GM23338 (cell line): ENCODE data around the gene HS1BP3. TPM values are rescaled to one million over a fixed set of nuclear protein-coding genes. Genes with fewer than 3 reads are reported as not detected.

Experiments used
- ATAC-seq: fragments of 200-7000 bp; cut with Tn5 transposase; 3 replicates; pipeline ENCODE4 v1.9.1; 2020
- DNase-seq: peaks from one replicate; pipeline ENCODE4 v3.0.0-alpha.2; 2015; ENCODE audit warnings: low spot score
- H2AFZ ChIP-seq: fragments of 200-600 bp; sonication (generic); 2 replicates; pipeline ENCODE4 v1.8.0; 2016; ENCODE audit warnings: antibody characterized with exemption, mild to moderate bottlenecking, moderate library complexity
- H3F3A ChIP-seq: fragments of 200-600 bp; sonication (generic); replicated peaks from 2 replicates; pipeline ENCODE4 v1.8.0; 2017; ENCODE audit warnings: antibody characterized with exemption, mixed run types, low read depth
- H3K27ac ChIP-seq: fragments of 200-600 bp; sonication (generic); 2 replicates; pipeline ENCODE4 v1.6.1; 2016; ENCODE audit warnings: low read depth
- H3K27me3 ChIP-seq: fragments of 200-600 bp; sonication (generic); 2 replicates; pipeline ENCODE4 v1.8.0; 2016; ENCODE audit warnings: mild to moderate bottlenecking, mixed run types, moderate library complexity; ENCODE audit not compliant: insufficient read depth
- H3K36me3 ChIP-seq: fragments of 200-600 bp; sonication (generic); 2 replicates; pipeline ENCODE4 v1.8.0; 2016; ENCODE audit warnings: mild to moderate bottlenecking; ENCODE audit not compliant: insufficient read depth
- H3K4me1 ChIP-seq: fragments of 200-600 bp; sonication (generic); 2 replicates; pipeline ENCODE4 v1.8.0; 2016; ENCODE audit warnings: mild to moderate bottlenecking, moderate library complexity; ENCODE audit not compliant: insufficient read depth
- H3K4me2 ChIP-seq: fragments of 200-600 bp; sonication (generic); 2 replicates; pipeline ENCODE4 v1.7.1; 2017; ENCODE audit warnings: mixed run types
- H3K4me3 ChIP-seq: fragments of 200-600 bp; sonication (generic); 2 replicates; pipeline ENCODE4 v1.6.1; 2016; ENCODE audit warnings: mixed run types
- H3K79me2 ChIP-seq: fragments of 200-600 bp; sonication (generic); replicated peaks from 2 replicates; pipeline ENCODE4 v1.8.0; 2017; ENCODE audit warnings: mild to moderate bottlenecking; ENCODE audit not compliant: insufficient read depth
- H3K9me2 ChIP-seq: fragments of 200-600 bp; sonication (generic); 2 replicates; pipeline ENCODE4 v1.8.0; 2017; ENCODE audit not compliant: insufficient read depth
- H4K20me1 ChIP-seq: fragments of 200-600 bp; sonication (generic); replicated peaks from 2 replicates; pipeline ENCODE4 v1.8.0; 2017; ENCODE audit warnings: mild to moderate bottlenecking; ENCODE audit not compliant: insufficient read depth
- H3K27ac Mint-ChIP-seq: 2 replicates; pipeline ENCODE4 v1.8.0; 2020; ENCODE audit warnings: inconsistent platforms, mild to moderate bottlenecking, moderate library complexity, mixed read lengths
- H3K27me3 Mint-ChIP-seq: 3 replicates; pipeline ENCODE4 v1.8.0; 2022; ENCODE audit warnings: low read depth, mild to moderate bottlenecking, moderate library complexity, mixed read lengths, inconsistent platforms; ENCODE audit not compliant: insufficient read depth, poor library complexity
- H3K36me3 Mint-ChIP-seq: 3 replicates; pipeline ENCODE4 v1.8.0; 2021; ENCODE audit warnings: low read depth, mild to moderate bottlenecking, inconsistent platforms, moderate library complexity, mixed read lengths
- H3K4me1 Mint-ChIP-seq: 3 replicates; pipeline ENCODE4 v1.8.0; 2020; ENCODE audit warnings: mild to moderate bottlenecking, inconsistent platforms, mixed read lengths
- H3K4me3 Mint-ChIP-seq: 3 replicates; pipeline ENCODE4 v1.8.0; 2021; ENCODE audit warnings: moderate library complexity, mild to moderate bottlenecking, inconsistent platforms, mixed read lengths
- H3K9me3 Mint-ChIP-seq: 3 replicates; pipeline ENCODE4 v1.8.0; 2020; ENCODE audit warnings: moderate library complexity, mild to moderate bottlenecking, inconsistent platforms, mixed read lengths
- CREB1 ChIP-seq: fragments of 250-450 bp; sonication (Bioruptor Pico); IDR thresholded peaks from 2 replicates; pipeline ENCODE4 v1.5.0; 2020; ENCODE audit warnings: low read depth, mild to moderate bottlenecking, moderate library complexity
- CTCF ChIP-seq, 2 experiments: fragments of 200-600 bp in 1 of 2; sonication (generic) in 1 of 2; conservative IDR thresholded peaks; 2 replicates each; pipeline versions ENCODE4 v1.5.1 to v1.6.1; 2016 to 2017; ENCODE audit warnings: antibody characterized with exemption in 2 of 2, low read depth in 2 of 2, mild to moderate bottlenecking in 2 of 2, moderate library complexity in 1 of 2
- ETS1 ChIP-seq: IDR thresholded peaks from 2 replicates; pipeline ENCODE4 v1.6.1; 2016; ENCODE audit warnings: antibody characterized with exemption
- EZH2 ChIP-seq: fragments of 200-600 bp; sonication (generic); IDR thresholded peaks from one replicate; pipeline ENCODE4 v1.8.0; 2017; ENCODE audit warnings: antibody characterized with exemption, mild to moderate bottlenecking, low read depth; ENCODE audit not compliant: unreplicated experiment
- JUNB ChIP-seq: IDR thresholded peaks from one replicate; pipeline ENCODE4 v1.6.1; 2016; ENCODE audit warnings: antibody characterized with exemption; ENCODE audit not compliant: unreplicated experiment
- NANOG ChIP-seq: IDR thresholded peaks from 2 replicates; pipeline ENCODE4 v1.6.1; 2016; ENCODE audit warnings: antibody characterized with exemption, borderline replicate concordance
- POLR2AphosphoS5 ChIP-seq: IDR thresholded peaks from 2 replicates; pipeline ENCODE4 v1.6.1; 2016; ENCODE audit warnings: antibody characterized with exemption, low read depth
- REST ChIP-seq: IDR thresholded peaks from one replicate; pipeline ENCODE4 v1.6.1; 2018; ENCODE audit warnings: antibody characterized with exemption; ENCODE audit not compliant: unreplicated experiment
- STAT1 ChIP-seq: IDR thresholded peaks from one replicate; pipeline ENCODE4 v1.6.1; 2016; ENCODE audit warnings: antibody characterized with exemption; ENCODE audit not compliant: unreplicated experiment
- ZNF114 ChIP-seq: fragments of 250-450 bp; sonication (Bioruptor Pico); IDR thresholded peaks from 2 replicates; pipeline ENCODE4 v1.5.0; 2020; ENCODE audit warnings: mild to moderate bottlenecking, moderate library complexity
- ZNF331 ChIP-seq: fragments of 250-450 bp; sonication (Bioruptor Pico); IDR thresholded peaks from 2 replicates; pipeline ENCODE4 v1.5.0; 2020; ENCODE audit warnings: low read depth, mild to moderate bottlenecking, moderate library complexity
- ZNF462 ChIP-seq: fragments of 250-450 bp; sonication (Bioruptor Pico); IDR thresholded peaks from 2 replicates; pipeline ENCODE4 v1.5.0; 2020; ENCODE audit warnings: mild to moderate bottlenecking, moderate library complexity
- polyA plus RNA-seq: library from polyadenylated mRNA; unstranded; fragments of >200 nt; fragmentation: Nextera tagmentation; extraction: Ambion mirVana; gene quantifications from 2 replicates; pipeline ENCODE4 v1.2.1, GENCODE V29; 2016
- total RNA-seq: library from RNA; depleted of rRNA; stranded (reverse); fragments of >200 nt; shearing (Covaris generic); gene quantifications from 2 replicates; pipeline ENCODE4 v1.2.3, GENCODE V29; 2014

The HS1BP3 gene
- total and polyA plus RNA-seq, 2 experiments from 2014 or later: 7.2 to 15.0 TPM

- no peaks in the 10 kb centered on the region for H3K4me1 ChIP-seq
- Mint-ChIP-seq H3K27ac (no peak overlapping the region), H3K9me3 (peaks cover 8% of the 10 kb centered on the region), H3K4me1 (no peaks in the 10 kb centered on the region), H3K36me3 (no peaks in the 10 kb centered on the region), H3K4me3 (no peak overlapping the region), H3K27me3 (peaks cover 5% of the 10 kb centered on the region)
- no peaks in the 10 kb centered on the region for H3K27me3 ChIP-seq
- no peak overlapping the region for H2AFZ ChIP-seq
- no peaks in the 10 kb centered on the region for H3F3A ChIP-seq
- no peaks in the 10 kb centered on the region for H4K20me1 ChIP-seq
- H3K4me3 ChIP-seq: no peak overlapping the region
- no peaks in the 10 kb centered on the region for H3K79me2 ChIP-seq
- no peaks in the 10 kb centered on the region for H3K9me2 ChIP-seq
- H3K36me3 ChIP-seq: no peaks in the 10 kb centered on the region
- no peak for ATAC-seq
- H3K4me2 ChIP-seq: no peak overlapping the region
- no peak overlapping the region for H3K27ac ChIP-seq
- no peak for TF ChIP-seq CTCF (conservative IDR thresholded peaks at IDR 0.05; ENCODE audit: low read depth in 2 of 2)
- TF ChIP-seq POLR2AphosphoS5: no peak
- TF ChIP-seq EZH2: no peak
- TF ChIP-seq STAT1: no peak
- no peak for TF ChIP-seq CREB1 (CRISPR knock-in tag)
- no peak for TF ChIP-seq ZNF462 (CRISPR knock-in tag)
- TF ChIP-seq ETS1: no peak
- no peak for TF ChIP-seq NANOG
- no peak for TF ChIP-seq JUNB
- TF ChIP-seq ZNF331 (CRISPR knock-in tag): no peak
- TF ChIP-seq ZNF114 (CRISPR knock-in tag): no peak
- TF ChIP-seq REST: no peak
- DNase-seq: no peak
Measured at GRCh38 chr2:20607446-20607845, 43.5 kb downstream of the HS1BP3 start.
